PFSK-1 (cell line): ENCODE results near the gene MAP3K7.

ENCODE experiments used
- FOXP2 ChIP-seq: optimal IDR thresholded peaks from 2 replicates; pipeline ENCODE3; 2011; ENCODE audit warnings: borderline replicate concordance, control low read depth, inconsistent platforms; ENCODE audit not compliant: insufficient read depth; ENCODE audit errors: extremely low read length, extremely low read depth
- POLR2AphosphoS5 ChIP-seq: IDR thresholded peaks from 2 replicates; pipeline ENCODE4 v1.6.1; 2012; ENCODE audit warnings: low read depth, mild to moderate bottlenecking, control low read depth, low read length, moderate library complexity
- REST ChIP-seq, 2 experiments: IDR thresholded peaks; 2 replicates each; pipeline versions ENCODE4 v1.6.1 to v1.8.0; 2011 to 2012; ENCODE audit warnings: low read depth in 2 of 2, low read length in 2 of 2, control low read depth in 1 of 2, inconsistent platforms in 1 of 2, mild to moderate bottlenecking in 1 of 2, moderate library complexity in 1 of 2; ENCODE audit not compliant: insufficient read depth in 1 of 2
- SIN3A ChIP-seq: IDR thresholded peaks from 2 replicates; pipeline ENCODE4 v1.6.1; 2012; ENCODE audit warnings: mild to moderate bottlenecking, low read length, moderate library complexity, borderline replicate concordance; ENCODE audit not compliant: insufficient read depth
- TAF1 ChIP-seq: IDR thresholded peaks from 2 replicates; pipeline ENCODE4 v1.6.1; 2012; ENCODE audit warnings: low read length, control low read depth, borderline replicate concordance; ENCODE audit not compliant: insufficient read depth

The MAP3K7 gene

DNA sequence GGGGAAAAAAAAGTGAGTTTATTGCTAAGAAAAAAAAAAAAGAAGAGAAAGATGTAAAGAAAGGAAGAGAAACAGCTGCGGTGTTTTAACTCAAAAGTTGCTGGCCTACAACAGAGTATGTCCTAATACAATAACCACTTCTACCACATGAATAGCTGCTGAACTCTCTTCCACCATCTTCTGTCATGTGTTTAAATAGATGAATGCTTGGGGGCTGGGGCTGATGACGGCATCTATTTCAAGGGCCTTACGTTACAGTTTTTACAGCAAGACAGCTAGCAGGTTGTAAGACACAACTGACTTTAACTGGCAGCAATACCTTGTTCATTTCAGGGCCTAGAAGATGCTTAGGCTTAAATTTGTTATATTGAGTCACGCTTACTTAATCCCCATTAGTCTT is 50.4 kb downstream of the MAP3K7 start:
- TF ChIP-seq POLR2AphosphoS5 (no peak), REST (IDR thresholded peaks at IDR 0.05; ENCODE audit: insufficient read depth in 1 of 2, low read depth in 2 of 2, low read length in 2 of 2) (no peak)

DNA sequence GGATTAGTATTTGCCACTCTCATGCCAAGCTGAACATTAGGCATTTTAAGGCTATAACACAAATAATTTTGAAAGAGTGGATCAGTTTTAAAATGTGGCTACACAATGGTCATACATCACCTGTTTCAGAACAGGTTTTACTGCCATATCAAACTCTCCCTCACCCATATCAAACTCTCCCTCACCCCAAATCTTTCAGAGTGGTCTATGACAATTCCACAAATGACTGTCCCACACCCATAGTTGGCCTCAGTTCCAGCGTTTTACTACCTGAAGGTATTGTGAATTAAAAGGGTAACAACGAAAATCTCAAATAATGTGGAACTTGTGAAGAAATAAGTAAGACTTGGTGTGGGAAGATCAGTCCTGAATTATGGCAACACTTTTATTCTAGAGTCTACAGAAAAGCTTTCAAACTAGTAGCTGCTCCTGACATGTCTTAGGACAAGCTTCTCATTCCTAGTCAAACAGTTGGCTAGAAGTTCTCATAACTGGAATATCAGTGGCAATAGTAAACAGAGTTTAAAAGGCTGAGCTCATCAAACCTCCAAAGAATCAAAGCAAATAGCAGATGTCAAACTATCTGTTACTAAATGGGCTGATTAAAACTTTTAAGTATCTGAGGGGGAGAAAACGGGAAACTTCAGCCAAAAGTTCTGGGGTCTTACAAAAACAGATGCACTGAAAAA is 52.4 kb downstream of the MAP3K7 start:
- no peak for TF ChIP-seq POLR2AphosphoS5
- TF ChIP-seq FOXP2 = no peak
- TF ChIP-seq REST (IDR thresholded peaks at IDR 0.05; ENCODE audit: insufficient read depth in 1 of 2, low read depth in 2 of 2, low read length in 2 of 2) = no peak
- no peak for TF ChIP-seq SIN3A
- TF ChIP-seq TAF1 = no peak

- TF ChIP-seq TAF1 (no peak), SIN3A (no peak), POLR2AphosphoS5 (no peak), FOXP2 (no peak), REST (IDR thresholded peaks at IDR 0.05; ENCODE audit: insufficient read depth in 1 of 2, low read depth in 2 of 2, low read length in 2 of 2) (no peak)
Observed at GRCh38 chr6:90533615-90534336, 53.1 kb downstream of the MAP3K7 start.

GRCh38 chr6:90530882-90531281 is 56.0 kb downstream of the MAP3K7 start:
- no peak for TF ChIP-seq FOXP2
- no peak for TF ChIP-seq SIN3A
- TF ChIP-seq REST (IDR thresholded peaks at IDR 0.05; ENCODE audit: insufficient read depth in 1 of 2, low read depth in 2 of 2, low read length in 2 of 2) = no peak
- no peak for TF ChIP-seq TAF1
- no peak for TF ChIP-seq POLR2AphosphoS5
